Stomach (tissue), 4 donors: ENCODE results near the gene ARL15.

Experiments
- EP300 ChIP-seq: sonication (generic); formaldehyde crosslinking; IDR thresholded peaks from one replicate; pipeline ENCODE4 v1.6.1; 2017; ENCODE audit warnings: antibody characterized with exemption
- POLR2A ChIP-seq, 4 donors: fragments of 450-650 bp; IDR thresholded peaks; one replicate each; pipeline ENCODE4 v1.6.1; 2016; ENCODE audit warnings: antibody characterized with exemption in 4 of 4, control low read depth in 2 of 4, mild to moderate bottlenecking in 1 of 4, moderate library complexity in 1 of 4
- POLR2AphosphoS5 ChIP-seq, 3 donors: sonication (generic); formaldehyde crosslinking; IDR thresholded peaks; one replicate each; pipeline ENCODE4 v1.6.1; 2016; ENCODE audit warnings: antibody characterized with exemption in 3 of 3
- TF ChIP-seq, protein P1 (sequence below), 7 experiments: fragments of 450-650 bp in 4 of 7; fragments of 200-600 bp in 3 of 7; sonication (generic) in 3 of 7; IDR thresholded peaks; one replicate each; pipeline ENCODE4 v1.5.1; 2016 to 2019; ENCODE audit warnings: antibody characterized with exemption in 7 of 7, control low read depth in 2 of 7, mild to moderate bottlenecking in 1 of 7

DNA sequence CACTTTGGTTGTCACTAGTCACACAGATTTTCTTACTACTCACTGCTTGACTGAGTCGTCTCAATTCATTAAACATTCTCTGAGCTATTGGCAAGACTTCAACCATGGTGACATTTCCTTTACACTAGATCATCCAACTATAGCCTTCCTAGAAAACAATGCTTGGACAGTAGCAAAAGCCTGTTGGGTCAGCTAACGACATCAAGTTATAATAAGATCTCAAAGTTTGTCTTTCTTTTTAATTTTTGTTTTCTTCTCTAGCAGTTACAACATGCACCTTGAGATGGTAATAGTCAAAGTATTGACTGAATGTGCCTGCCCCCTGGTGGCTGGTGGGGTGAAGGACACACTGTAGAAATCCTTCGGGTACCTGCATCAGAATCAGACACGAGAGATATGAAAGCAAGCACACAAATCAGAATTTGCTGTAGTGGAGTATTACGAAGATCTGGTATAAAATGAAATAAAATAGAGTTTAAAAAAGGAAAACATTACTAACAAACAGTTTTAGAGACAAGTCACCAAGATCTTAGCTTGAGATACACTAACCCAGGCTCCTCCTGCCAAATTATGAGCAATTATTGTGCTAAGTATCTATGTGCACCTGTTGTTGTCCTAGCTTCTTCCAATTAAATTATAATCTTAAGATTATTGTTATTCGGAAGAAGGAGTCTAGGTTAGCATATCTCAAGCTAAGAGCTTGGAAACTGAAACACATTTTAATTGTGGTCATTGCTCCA, 81.2 kb downstream of the ARL15 start:
- TF ChIP-seq, protein P1, sequence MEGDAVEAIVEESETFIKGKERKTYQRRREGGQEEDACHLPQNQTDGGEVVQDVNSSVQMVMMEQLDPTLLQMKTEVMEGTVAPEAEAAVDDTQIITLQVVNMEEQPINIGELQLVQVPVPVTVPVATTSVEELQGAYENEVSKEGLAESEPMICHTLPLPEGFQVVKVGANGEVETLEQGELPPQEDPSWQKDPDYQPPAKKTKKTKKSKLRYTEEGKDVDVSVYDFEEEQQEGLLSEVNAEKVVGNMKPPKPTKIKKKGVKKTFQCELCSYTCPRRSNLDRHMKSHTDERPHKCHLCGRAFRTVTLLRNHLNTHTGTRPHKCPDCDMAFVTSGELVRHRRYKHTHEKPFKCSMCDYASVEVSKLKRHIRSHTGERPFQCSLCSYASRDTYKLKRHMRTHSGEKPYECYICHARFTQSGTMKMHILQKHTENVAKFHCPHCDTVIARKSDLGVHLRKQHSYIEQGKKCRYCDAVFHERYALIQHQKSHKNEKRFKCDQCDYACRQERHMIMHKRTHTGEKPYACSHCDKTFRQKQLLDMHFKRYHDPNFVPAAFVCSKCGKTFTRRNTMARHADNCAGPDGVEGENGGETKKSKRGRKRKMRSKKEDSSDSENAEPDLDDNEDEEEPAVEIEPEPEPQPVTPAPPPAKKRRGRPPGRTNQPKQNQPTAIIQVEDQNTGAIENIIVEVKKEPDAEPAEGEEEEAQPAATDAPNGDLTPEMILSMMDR (IDR thresholded peaks at IDR 0.05): peak in 6 of 7 experiments; percentile 24 to 96 (median 90)
- TF ChIP-seq POLR2A (IDR thresholded peaks at IDR 0.05): no peak
- no peak for TF ChIP-seq EP300
- no peak for TF ChIP-seq POLR2AphosphoS5 (IDR thresholded peaks at IDR 0.05)
